ENCODE measurements around the gene TSPAN16. TPM values are rescaled to one million over a fixed set of nuclear protein-coding genes. Genes with fewer than 3 reads are reported as not detected.

The TSPAN16 gene
- total RNA-seq, 1 donor from 2014 or later, result not detected

DNA sequence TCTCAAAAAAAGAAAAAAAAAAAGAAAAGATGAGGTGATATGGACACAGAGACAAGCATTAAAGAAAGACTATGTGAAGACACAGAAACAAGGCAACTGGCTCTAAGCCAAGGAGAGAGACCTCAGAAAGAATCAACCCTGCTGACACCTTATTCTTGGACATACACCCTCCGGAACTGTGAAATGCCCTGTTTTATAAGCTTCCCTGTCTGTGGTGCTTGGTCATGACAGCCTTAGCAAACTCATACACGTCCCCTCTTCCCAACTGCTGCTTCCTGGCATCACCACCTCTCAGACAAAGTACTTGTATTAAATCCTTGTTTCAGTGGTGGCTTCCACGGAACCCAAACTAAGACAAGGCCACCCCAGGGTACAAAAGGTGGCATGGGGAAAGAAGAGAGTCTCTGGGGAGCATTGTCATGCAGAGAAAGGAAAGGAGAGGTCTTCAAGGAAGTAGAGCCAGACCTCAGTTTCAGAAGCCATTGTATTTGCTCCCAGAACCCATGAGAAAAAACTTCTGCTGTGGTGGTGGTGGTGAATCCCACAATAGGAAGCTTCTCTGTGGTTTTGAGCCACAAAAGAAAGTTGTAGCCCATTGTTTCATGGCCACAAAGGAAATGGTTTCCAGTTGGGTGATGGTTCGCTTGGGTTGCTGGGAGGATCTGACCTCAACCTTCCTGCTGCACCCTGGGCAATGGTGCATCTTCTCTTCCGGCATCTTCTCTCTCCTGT, 16.3 kb upstream of the TSPAN16 start:
- Mint-ChIP-seq H3K9me3 (ENCODE audit: low read depth) (no peaks in the 10 kb centered on the region), H3K4me3 (ENCODE audit: unreplicated experiment) (no peak overlapping the region), H3K27ac (ENCODE audit: unreplicated experiment) (no peak overlapping the region), H3K4me1 (ENCODE audit: low read depth) (peaks cover 13% of the 10 kb centered on the region), H3K36me3 (ENCODE audit: low read depth) (no peaks in the 10 kb centered on the region), H3K27me3 (ENCODE audit: low read depth) (peaks cover 2% of the 10 kb centered on the region)
- DNase-seq (ENCODE audit: low spot score), result no peak
- TF ChIP-seq, protein P1, sequence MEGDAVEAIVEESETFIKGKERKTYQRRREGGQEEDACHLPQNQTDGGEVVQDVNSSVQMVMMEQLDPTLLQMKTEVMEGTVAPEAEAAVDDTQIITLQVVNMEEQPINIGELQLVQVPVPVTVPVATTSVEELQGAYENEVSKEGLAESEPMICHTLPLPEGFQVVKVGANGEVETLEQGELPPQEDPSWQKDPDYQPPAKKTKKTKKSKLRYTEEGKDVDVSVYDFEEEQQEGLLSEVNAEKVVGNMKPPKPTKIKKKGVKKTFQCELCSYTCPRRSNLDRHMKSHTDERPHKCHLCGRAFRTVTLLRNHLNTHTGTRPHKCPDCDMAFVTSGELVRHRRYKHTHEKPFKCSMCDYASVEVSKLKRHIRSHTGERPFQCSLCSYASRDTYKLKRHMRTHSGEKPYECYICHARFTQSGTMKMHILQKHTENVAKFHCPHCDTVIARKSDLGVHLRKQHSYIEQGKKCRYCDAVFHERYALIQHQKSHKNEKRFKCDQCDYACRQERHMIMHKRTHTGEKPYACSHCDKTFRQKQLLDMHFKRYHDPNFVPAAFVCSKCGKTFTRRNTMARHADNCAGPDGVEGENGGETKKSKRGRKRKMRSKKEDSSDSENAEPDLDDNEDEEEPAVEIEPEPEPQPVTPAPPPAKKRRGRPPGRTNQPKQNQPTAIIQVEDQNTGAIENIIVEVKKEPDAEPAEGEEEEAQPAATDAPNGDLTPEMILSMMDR (IDR thresholded peaks at IDR 0.05), result no peak

DNA sequence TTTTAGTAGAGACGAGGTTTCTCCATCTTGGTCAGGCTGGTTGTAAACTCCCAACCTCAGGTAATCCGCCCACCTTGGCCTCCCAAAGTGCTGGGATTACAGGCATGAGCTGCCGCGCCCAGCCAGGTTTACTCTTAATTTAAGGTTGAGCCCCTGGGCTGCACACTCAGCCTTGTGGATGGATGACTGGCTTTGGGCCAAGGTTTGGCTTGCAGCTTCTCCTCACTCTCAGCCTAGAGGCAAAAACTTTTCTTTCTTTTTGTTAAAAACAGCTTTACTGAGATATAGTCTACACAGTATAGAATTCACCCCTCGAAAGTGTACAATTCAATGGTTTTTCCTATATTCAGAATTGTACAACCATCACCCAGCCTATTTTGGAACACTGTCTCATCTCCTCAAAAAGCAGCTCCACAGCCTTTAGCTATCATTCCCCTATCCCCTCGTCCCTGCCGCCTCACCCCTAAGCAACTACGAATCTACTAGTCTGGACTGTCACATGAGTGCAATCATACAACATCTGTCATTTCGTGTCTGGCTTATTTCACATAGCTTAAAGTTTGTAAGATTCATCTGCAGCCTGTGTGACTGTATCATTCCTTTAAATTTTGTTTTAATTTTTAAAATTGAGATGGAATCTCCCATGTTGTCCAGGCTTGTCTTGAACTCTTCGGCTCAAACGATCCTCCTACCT, 14.5 kb upstream of the TSPAN16 start:
- no peak for DNase-seq (ENCODE audit: low spot score)
- TF ChIP-seq, protein P1 (IDR thresholded peaks at IDR 0.05), result no peak
- H3K4me3 Mint-ChIP-seq (ENCODE audit: unreplicated experiment), result no peak overlapping the region
- H3K9me3 Mint-ChIP-seq (ENCODE audit: low read depth), result no peaks in the 10 kb centered on the region
- no peaks in the 10 kb centered on the region for H3K36me3 Mint-ChIP-seq (ENCODE audit: low read depth)
- peaks cover 2% of the 10 kb centered on the region for H3K27me3 Mint-ChIP-seq (ENCODE audit: low read depth)
- peaks cover 17% of the 10 kb centered on the region for H3K4me1 Mint-ChIP-seq (ENCODE audit: low read depth)
- H3K27ac Mint-ChIP-seq (ENCODE audit: unreplicated experiment), result peak overlapping the region; percentile 46

DNA sequence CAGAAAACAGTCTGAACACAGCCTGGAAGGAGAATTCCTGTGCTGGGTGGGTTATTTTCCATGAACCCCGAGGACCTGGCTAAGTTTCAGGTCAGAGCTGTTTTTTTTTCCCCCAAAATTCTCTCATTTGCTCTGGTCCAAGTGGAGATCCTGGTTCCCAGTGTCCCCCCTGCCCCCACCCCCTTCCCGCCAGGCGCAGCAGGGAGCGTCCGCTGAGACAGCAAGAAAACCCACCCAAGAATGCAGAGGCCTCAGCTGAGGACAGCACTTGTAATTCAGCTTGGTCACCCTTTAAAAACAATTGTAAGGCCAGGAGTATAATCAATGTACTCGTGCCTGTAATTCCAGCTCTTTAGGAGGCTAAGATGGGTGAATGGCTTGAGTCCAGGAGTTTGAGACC, 11.4 kb upstream of the TSPAN16 start:
- DNase-seq (ENCODE audit: low spot score), result no peak
- Mint-ChIP-seq H3K4me1 (ENCODE audit: low read depth) (peaks cover 23% of the 10 kb centered on the region), H3K4me3 (ENCODE audit: unreplicated experiment) (no peak overlapping the region), H3K27me3 (ENCODE audit: low read depth) (no peaks in the 10 kb centered on the region), H3K36me3 (ENCODE audit: low read depth) (no peaks in the 10 kb centered on the region), H3K27ac (ENCODE audit: unreplicated experiment) (peak overlapping the region; percentile 49), H3K9me3 (ENCODE audit: low read depth) (no peaks in the 10 kb centered on the region)
- TF ChIP-seq, protein P1 (IDR thresholded peaks at IDR 0.05), result no peak

DNA sequence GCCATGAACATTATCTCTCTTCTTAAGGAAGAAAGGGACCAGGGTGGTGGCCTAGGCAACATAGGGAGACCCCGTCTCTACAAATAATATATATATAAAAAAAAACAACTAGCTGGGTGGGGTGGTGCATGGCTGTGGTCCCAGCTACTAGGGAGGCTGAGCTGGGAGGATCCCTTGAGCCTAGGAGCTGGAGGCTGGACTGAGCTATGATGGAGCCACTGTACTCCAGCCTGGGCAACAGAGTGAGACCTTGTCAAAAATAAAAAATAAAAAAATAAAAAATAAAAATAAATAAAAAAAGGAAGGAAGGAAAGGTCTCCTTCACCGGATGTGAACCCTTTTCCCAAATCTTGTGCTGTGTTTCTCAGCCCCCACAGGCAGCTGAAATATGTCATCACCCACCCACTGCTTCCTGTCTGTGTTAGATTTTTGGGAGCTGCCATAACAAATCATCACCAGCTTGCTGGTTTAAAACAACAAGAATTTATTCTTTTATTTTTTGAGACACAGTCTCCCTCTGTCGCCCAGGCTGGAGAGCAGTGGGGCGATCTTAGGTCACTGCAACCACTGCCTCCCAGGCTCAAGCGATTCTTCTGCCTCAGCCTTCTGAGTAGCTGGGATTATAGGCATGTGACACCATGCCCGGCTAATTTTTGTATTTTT, 9.5 kb upstream of the TSPAN16 start:
- Mint-ChIP-seq H3K27me3 (ENCODE audit: low read depth) (no peaks in the 10 kb centered on the region), H3K9me3 (ENCODE audit: low read depth) (no peaks in the 10 kb centered on the region), H3K4me3 (ENCODE audit: unreplicated experiment) (no peak overlapping the region), H3K4me1 (ENCODE audit: low read depth) (peaks cover 22% of the 10 kb centered on the region), H3K36me3 (ENCODE audit: low read depth) (no peaks in the 10 kb centered on the region), H3K27ac (ENCODE audit: unreplicated experiment) (peak overlapping the region; percentile 69)
- TF ChIP-seq, protein P1 (IDR thresholded peaks at IDR 0.05), result peak; percentile 73
- no peak for DNase-seq (ENCODE audit: low spot score)

DNA sequence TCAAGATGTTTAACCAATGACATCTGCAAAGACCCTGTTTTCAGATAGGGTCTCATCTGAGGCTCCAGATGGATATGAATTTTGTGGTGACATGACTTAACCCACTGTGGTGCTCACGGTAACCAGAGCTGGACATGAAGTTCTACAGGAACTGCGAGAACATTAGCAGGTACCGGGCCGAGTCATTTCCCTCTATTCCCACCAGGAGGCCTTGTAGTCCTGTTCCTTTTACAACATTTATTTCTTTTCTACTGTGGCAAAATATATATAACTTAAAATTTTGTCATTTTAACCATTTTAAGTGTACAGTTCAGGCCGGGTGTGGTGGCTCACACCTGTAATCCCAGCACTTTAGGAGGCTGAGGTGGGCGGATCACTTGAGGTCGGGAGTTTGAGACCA, 7.6 kb upstream of the TSPAN16 start:
- TF ChIP-seq, protein P1 (IDR thresholded peaks at IDR 0.05), result peak; percentile 76
- H3K27me3 Mint-ChIP-seq (ENCODE audit: low read depth), result no peaks in the 10 kb centered on the region

More for the DNA sequence above, 7.6 kb upstream of the TSPAN16 start:
- no peaks in the 10 kb centered on the region for H3K9me3 Mint-ChIP-seq (ENCODE audit: low read depth)
- no peaks in the 10 kb centered on the region for H3K36me3 Mint-ChIP-seq (ENCODE audit: low read depth)
- no peak overlapping the region for H3K27ac Mint-ChIP-seq (ENCODE audit: unreplicated experiment)
- H3K4me3 Mint-ChIP-seq (ENCODE audit: unreplicated experiment), result no peak overlapping the region
- DNase-seq (ENCODE audit: low spot score), result no peak
- peaks cover 19% of the 10 kb centered on the region for H3K4me1 Mint-ChIP-seq (ENCODE audit: low read depth)

All from chondrocyte (in vitro differentiated cells).